Measurements from ENCODE around the gene FBXL13.

- TF ChIP-seq CTCF (conservative IDR thresholded peaks at IDR 0.05; ENCODE audit: low read depth in 2 of 2) = no peak
- no peak for TF ChIP-seq EZH2 (IDR thresholded peaks at IDR 0.05; ENCODE audit: low read depth, unreplicated experiment)
- TF ChIP-seq POLR2AphosphoS5 (IDR thresholded peaks at IDR 0.05; ENCODE audit: low read depth) = no peak
- TF ChIP-seq CREB1 (CRISPR knock-in tag; IDR thresholded peaks at IDR 0.05; ENCODE audit: low read depth) = no peak
- TF ChIP-seq REST (IDR thresholded peaks at IDR 0.05; ENCODE audit: unreplicated experiment) = no peak
- no peak for TF ChIP-seq NANOG (IDR thresholded peaks at IDR 0.05; ENCODE audit: borderline replicate concordance)
- TF ChIP-seq EZH2phosphoT487 (IDR thresholded peaks at IDR 0.05; ENCODE audit: unreplicated experiment) = no peak
- no peak for TF ChIP-seq ZNF114 (CRISPR knock-in tag; IDR thresholded peaks at IDR 0.05)
- TF ChIP-seq ETS1 (IDR thresholded peaks at IDR 0.05) = no peak
- no peak for TF ChIP-seq JUNB (IDR thresholded peaks at IDR 0.05; ENCODE audit: unreplicated experiment)
- TF ChIP-seq, protein P1, sequence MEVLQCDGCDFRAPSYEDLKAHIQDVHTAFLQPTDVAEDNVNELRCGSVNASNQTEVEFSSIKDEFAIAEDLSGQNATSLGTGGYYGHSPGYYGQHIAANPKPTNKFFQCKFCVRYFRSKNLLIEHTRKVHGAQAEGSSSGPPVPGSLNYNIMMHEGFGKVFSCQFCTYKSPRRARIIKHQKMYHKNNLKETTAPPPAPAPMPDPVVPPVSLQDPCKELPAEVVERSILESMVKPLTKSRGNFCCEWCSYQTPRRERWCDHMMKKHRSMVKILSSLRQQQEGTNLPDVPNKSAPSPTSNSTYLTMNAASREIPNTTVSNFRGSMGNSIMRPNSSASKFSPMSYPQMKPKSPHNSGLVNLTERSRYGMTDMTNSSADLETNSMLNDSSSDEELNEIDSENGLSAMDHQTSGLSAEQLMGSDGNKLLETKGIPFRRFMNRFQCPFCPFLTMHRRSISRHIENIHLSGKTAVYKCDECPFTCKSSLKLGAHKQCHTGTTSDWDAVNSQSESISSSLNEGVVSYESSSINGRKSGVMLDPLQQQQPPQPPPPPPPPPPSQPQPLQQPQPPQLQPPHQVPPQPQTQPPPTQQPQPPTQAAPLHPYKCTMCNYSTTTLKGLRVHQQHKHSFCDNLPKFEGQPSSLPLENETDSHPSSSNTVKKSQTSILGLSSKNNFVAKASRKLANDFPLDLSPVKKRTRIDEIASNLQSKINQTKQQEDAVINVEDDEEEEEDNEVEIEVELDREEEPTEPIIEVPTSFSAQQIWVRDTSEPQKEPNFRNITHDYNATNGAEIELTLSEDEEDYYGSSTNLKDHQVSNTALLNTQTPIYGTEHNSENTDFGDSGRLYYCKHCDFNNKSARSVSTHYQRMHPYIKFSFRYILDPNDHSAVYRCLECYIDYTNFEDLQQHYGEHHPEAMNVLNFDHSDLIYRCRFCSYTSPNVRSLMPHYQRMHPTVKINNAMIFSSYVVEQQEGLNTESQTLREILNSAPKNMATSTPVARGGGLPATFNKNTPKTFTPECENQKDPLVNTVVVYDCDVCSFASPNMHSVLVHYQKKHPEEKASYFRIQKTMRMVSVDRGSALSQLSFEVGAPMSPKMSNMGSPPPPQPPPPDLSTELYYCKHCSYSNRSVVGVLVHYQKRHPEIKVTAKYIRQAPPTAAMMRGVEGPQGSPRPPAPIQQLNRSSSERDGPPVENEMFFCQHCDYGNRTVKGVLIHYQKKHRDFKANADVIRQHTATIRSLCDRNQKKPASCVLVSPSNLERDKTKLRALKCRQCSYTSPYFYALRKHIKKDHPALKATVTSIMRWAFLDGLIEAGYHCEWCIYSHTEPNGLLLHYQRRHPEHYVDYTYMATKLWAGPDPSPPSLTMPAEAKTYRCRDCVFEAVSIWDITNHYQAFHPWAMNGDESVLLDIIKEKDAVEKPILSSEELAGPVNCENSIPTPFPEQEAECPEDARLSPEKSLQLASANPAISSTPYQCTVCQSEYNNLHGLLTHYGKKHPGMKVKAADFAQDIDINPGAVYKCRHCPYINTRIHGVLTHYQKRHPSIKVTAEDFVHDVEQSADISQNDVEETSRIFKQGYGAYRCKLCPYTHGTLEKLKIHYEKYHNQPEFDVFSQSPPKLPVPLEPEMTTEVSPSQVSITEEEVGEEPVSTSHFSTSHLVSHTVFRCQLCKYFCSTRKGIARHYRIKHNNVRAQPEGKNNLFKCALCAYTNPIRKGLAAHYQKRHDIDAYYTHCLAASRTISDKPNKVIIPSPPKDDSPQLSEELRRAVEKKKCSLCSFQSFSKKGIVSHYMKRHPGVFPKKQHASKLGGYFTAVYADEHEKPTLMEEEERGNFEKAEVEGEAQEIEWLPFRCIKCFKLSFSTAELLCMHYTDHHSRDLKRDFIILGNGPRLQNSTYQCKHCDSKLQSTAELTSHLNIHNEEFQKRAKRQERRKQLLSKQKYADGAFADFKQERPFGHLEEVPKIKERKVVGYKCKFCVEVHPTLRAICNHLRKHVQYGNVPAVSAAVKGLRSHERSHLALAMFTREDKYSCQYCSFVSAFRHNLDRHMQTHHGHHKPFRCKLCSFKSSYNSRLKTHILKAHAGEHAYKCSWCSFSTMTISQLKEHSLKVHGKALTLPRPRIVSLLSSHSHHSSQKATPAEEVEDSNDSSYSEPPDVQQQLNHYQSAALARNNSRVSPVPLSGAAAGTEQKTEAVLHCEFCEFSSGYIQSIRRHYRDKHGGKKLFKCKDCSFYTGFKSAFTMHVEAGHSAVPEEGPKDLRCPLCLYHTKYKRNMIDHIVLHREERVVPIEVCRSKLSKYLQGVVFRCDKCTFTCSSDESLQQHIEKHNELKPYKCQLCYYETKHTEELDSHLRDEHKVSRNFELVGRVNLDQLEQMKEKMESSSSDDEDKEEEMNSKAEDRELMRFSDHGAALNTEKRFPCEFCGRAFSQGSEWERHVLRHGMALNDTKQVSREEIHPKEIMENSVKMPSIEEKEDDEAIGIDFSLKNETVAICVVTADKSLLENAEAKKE (CRISPR knock-in tag; IDR thresholded peaks at IDR 0.05) = no peak
- no peak for TF ChIP-seq STAT1 (IDR thresholded peaks at IDR 0.05; ENCODE audit: unreplicated experiment)
Measured at GRCh38 chr7:102828286-102828685, 246.3 kb downstream of the FBXL13 start.

Measured in GM23338 (cell line).